GM13977 (cell line): Measurements from ENCODE around the gene SYNDIG1L.

ENCODE experiments used
- DNase-seq: peaks from one replicate; pipeline ENCODE4 v3.0.0; 2012; ENCODE audit warnings: low spot score
- CTCF ChIP-seq: IDR thresholded peaks from 2 replicates; pipeline ENCODE4 v1.5.1; 2012; ENCODE audit warnings: mild to moderate bottlenecking, control low read depth; ENCODE audit not compliant: insufficient read depth; ENCODE audit errors: extremely low read depth, missing control alignments
- in situ Hi-C: fragments of 300-500 bp; cut with MboI; formaldehyde crosslinking; loops from one replicate; pipeline ENCODE4 v1.12.0; 2022; ENCODE audit warnings: low sequenced_read_pairs, low pct_unique_long_range_greater_than_20kb, mixed read lengths, inconsistent platforms; ENCODE audit not compliant: unreplicated experiment

SYNDIG1L gene

DNA sequence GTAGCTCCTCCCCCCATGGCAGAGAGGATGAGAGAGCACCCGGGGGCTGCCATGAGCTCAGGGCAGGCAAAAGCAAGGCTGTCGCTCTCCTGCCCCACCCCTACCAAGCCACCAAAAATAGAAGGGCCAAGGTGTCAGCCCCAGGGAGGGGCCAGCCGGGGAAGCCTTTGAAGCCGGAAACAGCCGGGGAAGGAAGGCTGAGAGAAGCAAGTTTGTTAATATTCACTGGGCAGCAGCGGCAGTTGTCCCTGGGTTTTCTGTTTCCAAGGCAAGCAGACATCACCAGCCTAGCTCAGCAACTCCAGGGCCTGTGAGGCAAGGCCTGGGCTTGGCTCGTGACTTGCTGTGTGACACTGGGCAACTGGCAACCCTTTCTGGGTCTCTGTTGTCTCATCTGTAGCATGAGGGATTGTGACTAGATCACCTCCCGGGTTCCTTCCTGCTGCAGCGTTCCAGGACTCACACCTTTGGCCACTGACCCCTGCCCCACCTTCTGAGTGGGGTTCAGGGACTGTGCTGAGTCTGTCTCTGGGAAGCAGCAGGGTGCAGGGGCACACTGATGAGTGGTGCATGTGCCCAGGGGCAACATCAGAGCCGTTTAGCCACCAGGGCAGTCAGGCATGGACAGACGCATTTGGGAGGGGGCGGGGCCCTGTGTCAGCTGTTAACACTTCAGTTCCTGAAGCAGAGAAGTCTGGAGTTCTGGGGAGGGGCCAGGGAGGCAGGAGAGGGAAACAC is 24.3 kb downstream of the SYNDIG1L start:
- DNase-seq, result peak; percentile 84

GRCh38 chr14:74400919-74401503 is 25.0 kb downstream of the SYNDIG1L start:
- no peak for TF ChIP-seq CTCF

More for the DNA sequence above, 24.3 kb downstream of the SYNDIG1L start:
- in situ Hi-C loops, result no loop called here
- no peak for TF ChIP-seq CTCF

GRCh38 chr14:74400031-74400685 is 25.9 kb downstream of the SYNDIG1L start:
- no peak for TF ChIP-seq CTCF
- DNase-seq, result no peak
- in situ Hi-C loops, result no loop called here

More at GRCh38 chr14:74400919-74401503, 25.0 kb downstream of the SYNDIG1L start:
- peak; percentile 26 for DNase-seq
- in situ Hi-C loops, result no loop called here

DNA sequence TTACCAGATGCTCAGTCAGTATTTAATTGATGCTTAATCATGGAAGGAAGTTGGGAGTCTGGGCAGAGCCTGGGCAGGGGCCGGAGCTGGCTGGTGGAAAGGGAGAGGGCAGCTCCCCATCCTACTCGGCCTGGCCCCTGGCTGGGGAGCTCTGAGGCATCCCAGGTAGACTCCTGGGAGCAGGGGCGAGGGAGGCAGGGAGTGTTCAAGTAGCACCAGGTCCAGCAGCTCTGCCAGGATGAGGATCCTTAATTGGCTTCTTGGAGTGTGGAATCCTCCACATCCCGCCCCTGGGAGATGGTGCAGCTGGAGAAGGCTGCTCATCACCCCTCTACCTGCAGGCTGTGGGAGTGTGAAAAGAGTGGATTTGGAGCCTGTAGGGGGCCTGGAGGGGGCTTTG is 30.9 kb downstream of the SYNDIG1L start:
- no peak for DNase-seq
- in situ Hi-C loops, result no loop called here
- TF ChIP-seq CTCF, result no peak

GRCh38 chr14:74394549-74394948 is 31.5 kb downstream of the SYNDIG1L start:
- no peak for DNase-seq
- in situ Hi-C loops, result no loop called here
- no peak for TF ChIP-seq CTCF

- DNase-seq, result no peak
- in situ Hi-C loops, result no loop called here
- no peak for TF ChIP-seq CTCF
These were observed 33.1 kb downstream of the SYNDIG1L start for GRCh38 chr14:74392616-74393570.
